Measurements from ENCODE around the gene GAK.

- TF ChIP-seq, protein P1, sequence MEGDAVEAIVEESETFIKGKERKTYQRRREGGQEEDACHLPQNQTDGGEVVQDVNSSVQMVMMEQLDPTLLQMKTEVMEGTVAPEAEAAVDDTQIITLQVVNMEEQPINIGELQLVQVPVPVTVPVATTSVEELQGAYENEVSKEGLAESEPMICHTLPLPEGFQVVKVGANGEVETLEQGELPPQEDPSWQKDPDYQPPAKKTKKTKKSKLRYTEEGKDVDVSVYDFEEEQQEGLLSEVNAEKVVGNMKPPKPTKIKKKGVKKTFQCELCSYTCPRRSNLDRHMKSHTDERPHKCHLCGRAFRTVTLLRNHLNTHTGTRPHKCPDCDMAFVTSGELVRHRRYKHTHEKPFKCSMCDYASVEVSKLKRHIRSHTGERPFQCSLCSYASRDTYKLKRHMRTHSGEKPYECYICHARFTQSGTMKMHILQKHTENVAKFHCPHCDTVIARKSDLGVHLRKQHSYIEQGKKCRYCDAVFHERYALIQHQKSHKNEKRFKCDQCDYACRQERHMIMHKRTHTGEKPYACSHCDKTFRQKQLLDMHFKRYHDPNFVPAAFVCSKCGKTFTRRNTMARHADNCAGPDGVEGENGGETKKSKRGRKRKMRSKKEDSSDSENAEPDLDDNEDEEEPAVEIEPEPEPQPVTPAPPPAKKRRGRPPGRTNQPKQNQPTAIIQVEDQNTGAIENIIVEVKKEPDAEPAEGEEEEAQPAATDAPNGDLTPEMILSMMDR (IDR thresholded peaks at IDR 0.05), result no peak
- no peak for TF ChIP-seq POLR2A (IDR thresholded peaks at IDR 0.05)
Measured at GRCh38 chr4:867526-868250, 64.4 kb downstream of the GAK start.
